ENCODE results near the gene PAX5. TPM values are rescaled to one million over a fixed set of nuclear protein-coding genes. Genes with fewer than 3 reads are reported as not detected.
A peak's percentile ranks its signal among the peaks of the same experiment; 100 is the strongest.

The PAX5 gene
- polyA plus RNA-seq, 3 donors, result 0.03 to 0.15 TPM; not detected in 1

DNA sequence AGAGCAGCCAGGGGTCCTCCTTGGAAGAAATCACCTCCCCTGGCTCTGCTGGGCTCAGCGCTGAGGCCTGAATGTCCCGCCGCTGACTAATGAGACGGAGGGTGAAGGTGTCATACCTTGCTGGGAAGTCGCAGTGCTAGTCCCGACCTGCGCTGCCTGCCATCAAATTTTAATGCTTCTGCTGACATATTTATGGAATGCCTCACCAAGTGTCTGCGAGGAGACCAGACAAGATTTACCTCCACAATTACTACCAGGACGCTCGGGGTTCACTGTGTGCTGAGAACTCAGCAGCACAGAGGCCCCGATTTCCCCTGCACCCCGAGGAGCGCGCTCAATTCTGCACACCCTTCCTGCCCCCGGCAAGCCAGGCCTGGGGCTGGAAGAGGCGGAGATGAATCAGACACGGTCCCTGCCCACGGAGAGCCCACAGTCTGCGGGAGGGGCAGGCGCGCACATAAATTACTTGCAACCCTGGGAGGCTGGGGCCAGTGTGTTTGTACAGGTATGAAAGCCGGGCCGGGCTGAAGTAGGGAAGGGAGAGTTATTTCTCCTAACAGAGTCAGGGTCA, 175.2 kb downstream of the PAX5 start:
- Histone ChIP-seq H3K9ac (ENCODE audit: insufficient read depth, low read length, poor library complexity, severe bottlenecking) (no peak overlapping the region), H3K4me2 (replicated peaks; ENCODE audit: extremely low read depth, low read length, poor library complexity, severe bottlenecking) (no peak overlapping the region), H3K27me3 (ENCODE audit: control insufficient read depth in 2 of 2, insufficient read depth in 2 of 2, low read length in 2 of 2) (no peaks in the 10 kb centered on the region), H3K9me3 (replicated peaks in 1 of 2; ENCODE audit: control insufficient read depth in 1 of 2, insufficient read depth in 1 of 2, low read length in 2 of 2) (no peaks in the 10 kb centered on the region), H3K4me1 (ENCODE audit: control insufficient read depth in 1 of 2, insufficient read depth in 2 of 2, low read length in 2 of 2) (no peaks in the 10 kb centered on the region), H2AFZ (ENCODE audit: insufficient read depth, low read depth, low read length, poor library complexity, severe bottlenecking) (no peak overlapping the region), H4K20me1 (ENCODE audit: insufficient read depth, low read length) (no peaks in the 10 kb centered on the region), H3K27ac (ENCODE audit: low read depth in 1 of 2, low read length in 2 of 2) (no peak overlapping the region), H3K4me3 (replicated peaks in 1 of 3; ENCODE audit: low read depth in 2 of 3, low read length in 3 of 3) (no peak overlapping the region), H3K36me3 (replicated peaks in 1 of 2; ENCODE audit: control insufficient read depth in 1 of 2, insufficient read depth in 2 of 2, low read length in 2 of 2) (no peaks in the 10 kb centered on the region), H3K79me2 (ENCODE audit: insufficient read depth, low read length) (no peaks in the 10 kb centered on the region)
- Mint-ChIP-seq H3K36me3 (no peaks in the 10 kb centered on the region), H3K27me3 (ENCODE audit: low read depth in 3 of 3) (peaks cover 2 to 5% (median 2%) of the 10 kb centered on the region in 3 donors), H3K4me3 (no peak overlapping the region), H3K27ac (no peak overlapping the region), H3K4me1 (peaks cover 3% of the 10 kb centered on the region), H3K9me3 (peaks cover 0 to 2% (median 0%) of the 10 kb centered on the region in 7 donors)
- 86% methylated on average over 13 of the region's 23 CpGs for WGBS (ENCODE audit: insufficient coverage)
- TF ChIP-seq, protein P1, sequence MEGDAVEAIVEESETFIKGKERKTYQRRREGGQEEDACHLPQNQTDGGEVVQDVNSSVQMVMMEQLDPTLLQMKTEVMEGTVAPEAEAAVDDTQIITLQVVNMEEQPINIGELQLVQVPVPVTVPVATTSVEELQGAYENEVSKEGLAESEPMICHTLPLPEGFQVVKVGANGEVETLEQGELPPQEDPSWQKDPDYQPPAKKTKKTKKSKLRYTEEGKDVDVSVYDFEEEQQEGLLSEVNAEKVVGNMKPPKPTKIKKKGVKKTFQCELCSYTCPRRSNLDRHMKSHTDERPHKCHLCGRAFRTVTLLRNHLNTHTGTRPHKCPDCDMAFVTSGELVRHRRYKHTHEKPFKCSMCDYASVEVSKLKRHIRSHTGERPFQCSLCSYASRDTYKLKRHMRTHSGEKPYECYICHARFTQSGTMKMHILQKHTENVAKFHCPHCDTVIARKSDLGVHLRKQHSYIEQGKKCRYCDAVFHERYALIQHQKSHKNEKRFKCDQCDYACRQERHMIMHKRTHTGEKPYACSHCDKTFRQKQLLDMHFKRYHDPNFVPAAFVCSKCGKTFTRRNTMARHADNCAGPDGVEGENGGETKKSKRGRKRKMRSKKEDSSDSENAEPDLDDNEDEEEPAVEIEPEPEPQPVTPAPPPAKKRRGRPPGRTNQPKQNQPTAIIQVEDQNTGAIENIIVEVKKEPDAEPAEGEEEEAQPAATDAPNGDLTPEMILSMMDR (IDR thresholded peaks at IDR 0.05), result no peak
- DNase-seq, result no peak
- intact Hi-C loops (cut with micrococcal nuclease), result no loop called here

DNA sequence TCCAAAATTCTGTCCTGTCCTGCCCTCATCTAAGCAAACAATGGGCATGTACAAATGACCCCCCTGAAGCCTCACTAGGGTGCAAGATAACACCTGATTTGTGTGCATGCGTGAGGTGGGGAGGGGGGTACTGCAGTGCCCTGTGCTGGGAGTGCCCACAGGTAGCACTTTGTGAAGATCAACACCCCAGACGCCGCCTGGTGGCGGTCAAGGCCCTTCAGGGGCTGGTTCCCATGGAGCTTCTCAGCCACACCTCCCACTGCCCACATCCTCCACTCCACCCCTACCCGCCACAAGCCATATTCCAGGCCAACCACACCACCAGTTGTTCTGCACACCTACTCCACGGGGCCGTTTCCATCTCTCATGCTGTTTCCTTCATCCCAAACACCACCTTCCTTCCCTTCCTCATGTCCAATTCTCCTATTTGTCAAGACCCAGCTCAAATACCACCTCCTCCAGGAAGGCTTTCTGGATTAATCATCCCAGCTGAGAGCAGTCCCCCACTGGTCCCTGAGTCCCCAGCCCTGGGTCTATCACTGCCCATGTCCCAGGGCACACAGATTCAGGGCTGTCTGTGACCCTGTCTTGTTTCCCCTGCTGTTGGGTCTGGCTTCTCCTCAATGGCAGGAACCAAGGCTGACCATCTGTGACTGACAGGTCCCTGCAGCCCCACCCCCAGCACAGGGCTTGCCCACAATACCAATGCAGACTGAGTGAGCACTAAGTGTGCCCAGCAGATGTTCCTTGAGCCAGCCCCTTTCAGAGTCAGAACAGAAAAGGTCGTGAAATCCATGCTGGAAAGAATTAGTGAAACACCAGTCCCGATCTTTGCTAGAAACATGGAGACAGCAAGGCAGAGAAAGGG, 178.4 kb downstream of the PAX5 start:
- Histone ChIP-seq H3K4me1 (ENCODE audit: control insufficient read depth in 1 of 2, insufficient read depth in 2 of 2, low read length in 2 of 2) (no peaks in the 10 kb centered on the region), H3K9me3 (replicated peaks in 1 of 2; ENCODE audit: control insufficient read depth in 1 of 2, insufficient read depth in 1 of 2, low read length in 2 of 2) (no peaks in the 10 kb centered on the region), H2AFZ (ENCODE audit: insufficient read depth, low read depth, low read length, poor library complexity, severe bottlenecking) (no peak overlapping the region), H3K4me2 (replicated peaks; ENCODE audit: extremely low read depth, low read length, poor library complexity, severe bottlenecking) (no peak overlapping the region), H3K79me2 (ENCODE audit: insufficient read depth, low read length) (no peaks in the 10 kb centered on the region), H4K20me1 (ENCODE audit: insufficient read depth, low read length) (no peaks in the 10 kb centered on the region), H3K4me3 (replicated peaks in 1 of 3; ENCODE audit: low read depth in 2 of 3, low read length in 3 of 3) (no peak overlapping the region), H3K27me3 (ENCODE audit: control insufficient read depth in 2 of 2, insufficient read depth in 2 of 2, low read length in 2 of 2) (no peaks in the 10 kb centered on the region), H3K9ac (ENCODE audit: insufficient read depth, low read length, poor library complexity, severe bottlenecking) (no peak overlapping the region), H3K27ac (ENCODE audit: low read depth in 1 of 2, low read length in 2 of 2) (no peak overlapping the region), H3K36me3 (replicated peaks in 1 of 2; ENCODE audit: control insufficient read depth in 1 of 2, insufficient read depth in 2 of 2, low read length in 2 of 2) (no peaks in the 10 kb centered on the region)
- intact Hi-C loops (cut with micrococcal nuclease), result no loop called here
- Mint-ChIP-seq H3K4me3 (no peak overlapping the region), H3K27ac (no peak overlapping the region), H3K4me1 (peaks cover 3% of the 10 kb centered on the region), H3K27me3 (ENCODE audit: low read depth in 3 of 3) (peaks cover 2 to 7% (median 4%) of the 10 kb centered on the region in 3 donors), H3K9me3 (peaks cover 0 to 2% (median 0%) of the 10 kb centered on the region in 7 donors), H3K36me3 (no peaks in the 10 kb centered on the region)
- no peak for DNase-seq
- 52% methylated on average over 9 of the region's 9 CpGs for WGBS (ENCODE audit: insufficient coverage)
- TF ChIP-seq, protein P1 (IDR thresholded peaks at IDR 0.05), result peak; percentile 8
